Measurements from ENCODE around the gene NOD1. TPM values are rescaled to one million over a fixed set of nuclear protein-coding genes. Genes with fewer than 3 reads are reported as not detected.

Gene NOD1
- total RNA-seq, 1 donor from 2014 or later, result 0.82 TPM

DNA sequence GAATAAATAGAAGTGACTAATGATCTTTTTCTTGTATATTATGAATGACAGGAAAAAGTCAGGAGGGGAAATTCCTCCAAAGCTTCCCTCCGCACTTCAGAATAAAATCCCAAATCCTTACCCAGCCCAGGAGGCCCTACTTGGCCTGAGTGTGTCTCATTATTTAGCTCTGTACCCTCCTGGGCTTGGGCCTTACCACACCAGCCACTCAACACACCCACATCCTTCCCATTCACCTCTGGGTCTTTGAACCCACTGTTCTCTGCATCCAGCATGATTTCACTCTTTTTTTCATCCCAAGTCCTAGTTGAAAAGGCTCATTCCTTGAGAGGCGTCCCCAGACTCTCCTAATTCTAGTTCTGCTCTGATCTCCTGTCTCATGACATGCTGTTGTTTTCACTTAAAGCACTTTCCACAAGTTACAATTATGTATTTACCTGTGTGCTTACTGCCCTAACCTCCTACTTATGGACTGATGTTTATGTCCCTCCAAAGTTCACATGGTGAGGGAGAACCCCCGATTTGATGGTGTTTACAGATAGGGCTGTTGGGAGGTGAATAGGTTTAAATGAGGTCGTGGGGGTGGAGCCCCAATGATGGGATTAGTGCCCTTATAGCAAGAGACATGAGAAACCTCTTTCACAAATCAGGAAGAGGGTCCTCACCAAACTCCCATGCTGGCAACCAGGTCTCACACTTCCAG is 6.4 kb downstream of the NOD1 start:
- FAIRE-seq (no peak), DNase-seq (ENCODE audit: low spot score in 2 of 2) (no peak)

DNA sequence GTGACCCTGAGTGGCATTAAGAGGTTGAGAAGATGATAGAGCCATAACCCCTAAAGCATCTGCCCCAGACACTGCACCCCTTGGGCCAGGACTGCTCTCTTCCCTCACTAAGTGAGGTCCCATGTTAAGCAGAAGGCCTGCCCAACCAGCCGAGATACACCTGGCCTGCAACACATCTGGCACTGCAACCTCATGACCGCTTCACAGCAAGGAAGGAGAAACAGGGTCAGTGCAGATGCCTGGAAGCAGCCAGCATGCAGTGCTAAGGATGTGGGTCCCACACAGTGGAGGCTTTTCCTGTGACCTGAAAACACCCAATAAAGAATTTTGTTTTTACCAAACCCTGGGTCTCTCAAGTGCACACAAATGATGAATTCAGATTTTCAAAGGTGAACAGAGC is 7.4 kb downstream of the NOD1 start:
- no peak for DNase-seq (ENCODE audit: low spot score in 2 of 2)
- no peak for FAIRE-seq

DNA sequence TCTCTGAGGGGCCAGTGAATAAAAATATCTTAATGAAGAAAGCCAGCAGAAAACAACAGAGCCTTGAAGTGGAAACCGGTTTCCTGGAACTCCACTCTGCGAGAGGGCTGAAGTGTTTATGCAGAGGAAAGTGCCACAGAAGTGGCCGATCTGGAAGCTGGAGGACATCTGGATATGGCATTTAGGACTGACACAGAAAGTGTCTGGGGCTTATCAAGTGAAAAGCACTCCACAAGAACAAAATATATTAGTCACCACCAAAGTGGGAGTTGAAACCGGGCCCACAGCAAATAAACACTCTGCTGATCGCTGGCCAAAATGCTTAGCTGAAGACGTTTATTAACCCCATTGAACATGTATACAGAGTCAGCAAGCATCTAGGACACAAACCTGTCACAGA is 7.8 kb downstream of the NOD1 start:
- no peak for FAIRE-seq
- DNase-seq (ENCODE audit: low spot score in 2 of 2), result no peak

DNA sequence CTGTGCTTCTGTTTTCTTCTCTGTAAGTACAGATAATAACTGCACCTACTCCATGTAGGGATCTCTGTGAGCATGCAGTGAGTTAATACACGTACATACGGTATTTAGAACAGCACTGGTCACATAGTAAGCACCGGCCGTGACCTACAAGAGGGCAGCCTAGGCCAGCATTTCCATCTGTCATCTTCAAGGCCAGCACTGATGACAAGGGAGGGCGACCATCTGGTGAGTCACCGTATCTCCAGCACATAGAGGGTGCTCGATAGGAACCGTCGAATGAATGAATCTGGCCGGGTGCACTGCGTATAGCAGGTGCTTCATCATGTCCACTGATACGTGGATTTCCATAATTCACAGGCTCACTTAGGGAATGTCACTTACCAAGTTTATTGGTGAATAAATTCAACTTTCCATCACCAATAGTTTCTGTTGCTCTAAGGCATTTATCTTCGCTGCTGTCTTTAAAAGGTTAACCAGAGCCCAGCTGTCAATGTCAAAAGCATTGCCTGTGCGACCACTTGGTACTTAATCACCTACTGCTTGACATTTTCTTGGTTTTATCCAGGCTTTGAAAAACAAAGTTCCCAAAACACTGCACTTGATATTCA is 8.3 kb downstream of the NOD1 start:
- FAIRE-seq (no peak), DNase-seq (ENCODE audit: low spot score in 2 of 2) (no peak)

DNA sequence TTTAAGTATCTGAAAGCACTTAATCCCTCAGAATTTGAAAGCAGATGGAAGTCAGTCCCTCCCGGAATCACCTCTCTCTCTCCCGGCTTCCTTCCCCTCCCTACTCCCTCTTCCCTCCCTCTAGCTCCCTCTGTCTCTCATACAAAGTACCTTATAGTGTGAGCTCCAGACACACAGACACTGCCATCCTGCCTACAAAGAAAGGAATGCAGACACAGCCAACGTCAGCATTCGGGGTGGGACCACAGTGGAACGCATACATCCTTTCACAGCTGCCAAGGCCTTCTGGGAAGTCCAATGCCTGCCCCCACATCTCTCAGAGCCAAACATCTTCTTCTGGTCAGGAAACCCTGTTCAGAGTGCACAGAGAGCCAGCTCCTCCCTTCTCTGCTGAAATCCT is 9.3 kb downstream of the NOD1 start:
- no peak for DNase-seq (ENCODE audit: low spot score in 2 of 2)
- no peak for FAIRE-seq

DNA sequence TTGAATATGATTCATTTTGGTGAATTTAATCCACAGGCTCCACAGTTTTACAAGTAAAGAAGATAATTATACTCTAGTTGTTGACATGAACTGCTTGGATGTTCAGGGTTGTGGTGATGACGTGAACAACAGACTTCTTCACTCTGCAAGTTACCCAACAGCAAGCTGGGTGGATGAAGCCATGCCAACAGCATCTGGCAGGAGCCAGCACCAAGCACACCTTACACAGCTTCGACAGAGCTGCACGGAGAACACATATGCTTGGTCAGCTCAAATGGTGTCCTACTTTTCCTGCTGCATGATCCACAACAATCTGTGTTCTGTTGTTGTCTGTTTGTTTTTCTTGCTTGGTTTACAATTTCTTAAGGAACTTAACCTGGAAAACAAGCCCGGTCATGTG is 9.8 kb downstream of the NOD1 start:
- FAIRE-seq (no peak), DNase-seq (ENCODE audit: low spot score in 2 of 2) (no peak)

DNA sequence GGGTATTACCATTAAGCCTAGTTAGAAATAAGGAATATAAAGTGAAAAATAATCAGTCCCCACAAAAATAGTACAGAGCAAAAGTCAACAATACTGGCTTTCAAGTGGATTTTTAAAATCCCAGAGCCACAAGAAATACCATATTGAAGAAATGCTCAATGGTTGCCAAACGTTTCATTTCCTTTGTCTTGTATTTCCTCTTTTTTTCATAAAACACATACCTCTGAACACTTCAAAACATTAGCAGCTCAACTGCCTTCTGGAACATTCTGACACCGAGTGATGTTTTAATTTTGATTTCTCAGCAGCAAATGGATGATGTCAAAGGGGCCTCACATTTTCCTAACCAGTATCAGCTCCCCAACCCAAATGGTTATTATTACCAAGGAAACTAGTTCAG is 10.5 kb downstream of the NOD1 start:
- FAIRE-seq, result no peak
- DNase-seq (ENCODE audit: low spot score in 2 of 2), result no peak

DNA sequence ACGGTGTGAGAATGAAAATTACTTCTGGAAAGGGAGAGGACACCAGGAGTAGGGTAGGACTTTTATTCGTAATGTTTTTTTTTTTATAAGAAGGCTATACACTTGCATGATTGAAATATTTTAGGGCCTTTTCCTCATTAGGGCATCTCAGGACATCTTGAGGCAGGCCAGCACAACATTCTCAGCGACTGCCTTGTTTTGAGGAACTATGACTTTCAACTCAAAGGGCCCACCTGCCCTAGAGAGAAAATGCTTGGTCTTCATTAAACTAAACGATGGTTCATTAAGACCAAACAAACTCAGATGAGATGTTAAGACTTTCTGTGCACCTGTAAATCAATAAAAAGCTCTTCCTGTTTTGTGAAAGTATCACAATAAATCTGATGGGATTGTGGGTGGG is 11.3 kb downstream of the NOD1 start:
- no peak for FAIRE-seq
- no peak for DNase-seq (ENCODE audit: low spot score in 2 of 2)

DNA sequence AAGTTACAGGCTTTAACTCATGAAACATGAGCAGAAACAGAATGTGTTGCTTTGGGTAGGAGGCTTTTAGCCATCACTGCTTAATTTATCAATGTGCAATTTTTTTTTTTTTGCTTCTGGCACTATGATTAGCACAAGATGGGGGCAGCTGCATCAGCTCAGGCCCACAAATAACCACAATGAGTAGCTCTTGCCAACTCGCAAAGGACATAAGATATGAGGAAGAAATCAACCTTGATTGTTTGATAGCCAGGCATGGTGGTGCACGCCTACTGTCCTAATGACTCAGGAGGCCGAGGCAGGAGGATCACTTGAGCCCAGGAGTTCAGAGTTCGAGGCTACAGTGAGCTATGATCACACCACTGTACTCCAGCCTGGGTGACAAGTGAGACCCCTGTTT is 12.3 kb downstream of the NOD1 start:
- DNase-seq (ENCODE audit: low spot score in 2 of 2), result no peak
- FAIRE-seq, result no peak

DNA sequence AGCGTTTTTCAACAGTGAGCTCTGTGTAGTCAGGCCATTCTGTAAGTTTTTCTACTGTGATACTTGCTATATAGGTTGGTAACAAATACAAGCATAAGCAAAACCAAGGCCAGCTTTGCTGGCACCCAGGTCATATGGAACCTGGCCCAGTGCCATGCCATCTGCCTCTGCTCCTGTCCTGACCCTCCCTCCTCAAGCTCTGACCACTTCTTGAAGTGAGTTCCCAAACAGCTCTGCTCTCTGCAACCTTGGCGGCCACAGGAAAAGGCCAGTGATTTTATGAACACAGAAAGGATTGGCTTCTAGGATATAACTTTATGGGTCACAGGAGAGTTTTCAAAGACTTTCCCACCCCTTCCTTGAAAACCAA is 12.8 kb downstream of the NOD1 start:
- DNase-seq (ENCODE audit: low spot score in 2 of 2) (no peak), FAIRE-seq (no peak)

DNA sequence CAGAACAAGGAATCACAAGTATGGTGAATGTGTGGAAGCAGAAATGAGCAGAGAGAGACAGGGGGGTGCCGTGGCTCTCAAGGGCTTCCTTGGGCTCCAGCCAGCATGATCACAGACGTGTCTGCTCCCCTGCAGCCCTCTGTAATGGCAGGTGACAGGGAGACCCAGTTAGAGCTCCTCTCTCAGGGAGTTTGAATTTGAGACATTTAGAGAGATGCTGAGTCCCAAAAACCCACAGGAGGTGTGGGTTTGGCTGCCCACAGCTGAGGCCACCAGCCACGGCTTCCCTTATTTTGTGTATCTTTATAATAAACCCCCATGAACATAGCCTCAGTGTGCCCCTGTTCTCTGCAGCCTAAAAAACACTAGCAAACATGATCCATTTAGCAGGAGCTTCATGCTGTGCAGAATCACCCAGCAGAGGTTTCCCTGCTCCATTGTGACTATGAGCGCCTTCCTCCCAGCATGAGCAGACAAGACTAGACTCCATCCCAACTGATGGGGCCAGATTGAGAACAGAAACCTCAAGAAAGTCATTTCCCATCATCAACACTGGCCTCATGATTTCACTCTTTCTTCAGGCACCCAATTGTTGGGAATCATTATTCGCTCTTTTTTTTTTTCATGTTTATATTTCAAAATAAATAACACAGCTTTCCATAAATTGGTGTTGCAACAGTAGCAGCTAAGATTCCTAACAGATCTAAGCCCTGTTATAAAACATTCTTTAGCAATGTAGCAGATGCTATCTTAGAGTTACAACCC is 13.4 kb downstream of the NOD1 start:
- FAIRE-seq, result no peak
- DNase-seq (ENCODE audit: low spot score in 2 of 2), result no peak

DNA sequence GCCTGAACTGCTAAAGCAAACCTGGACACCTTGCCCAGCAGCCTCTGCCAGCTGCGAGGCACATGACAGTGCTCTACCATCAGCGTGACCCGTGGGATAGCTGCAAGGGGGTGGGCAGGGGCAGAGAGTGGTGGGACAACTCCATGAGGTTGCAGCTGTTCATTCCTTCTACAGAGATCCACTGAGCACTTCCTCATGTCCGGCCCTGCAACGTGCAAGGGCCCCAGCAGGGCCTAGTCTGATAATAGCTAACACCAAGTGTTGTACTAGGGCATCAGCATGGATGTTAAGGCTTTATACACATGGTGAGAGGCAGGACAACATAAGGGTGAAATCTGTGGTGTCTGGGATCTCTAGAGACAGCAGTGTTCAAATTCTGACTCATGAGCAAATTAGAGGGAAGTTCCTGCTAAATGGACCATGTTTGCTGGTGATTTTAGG is 14.3 kb downstream of the NOD1 start:
- DNase-seq (ENCODE audit: low spot score in 2 of 2) (no peak), FAIRE-seq (no peak)

DNA sequence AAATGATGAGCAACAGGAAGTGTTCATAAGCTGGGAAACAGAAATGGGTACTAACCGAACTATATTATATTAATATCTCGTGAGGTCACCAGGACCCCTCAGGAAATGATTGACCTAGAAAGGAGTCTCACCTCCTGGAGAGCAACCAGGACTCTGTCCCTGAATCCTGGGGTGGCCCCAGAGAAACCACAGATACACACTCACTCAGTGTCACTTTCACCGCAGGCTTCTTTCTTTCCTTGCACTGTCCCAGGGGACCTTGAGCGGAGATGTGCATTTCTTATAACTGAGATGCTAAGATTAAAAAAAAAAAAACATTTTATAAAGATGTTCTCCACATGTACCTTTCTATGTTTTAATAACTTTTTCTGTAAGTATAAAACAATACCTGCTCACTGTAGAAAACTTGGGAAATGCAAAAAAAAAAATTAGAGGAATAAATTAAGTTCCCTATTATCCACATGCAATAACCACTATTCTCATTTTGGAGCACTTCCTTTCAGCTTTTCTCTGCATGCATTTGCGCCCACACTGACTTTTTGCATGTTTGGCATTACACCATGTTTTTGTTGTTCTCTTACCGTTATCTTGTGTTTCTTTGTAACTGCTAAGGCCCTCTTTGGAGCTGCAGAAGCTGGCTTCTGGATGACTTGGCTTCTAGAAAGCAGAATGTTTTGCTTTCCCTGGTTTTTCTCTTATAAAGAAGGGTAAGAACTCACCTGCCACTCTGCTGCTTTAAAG is 15.0 kb downstream of the NOD1 start:
- no peak for DNase-seq (ENCODE audit: low spot score in 2 of 2)
- FAIRE-seq, result no peak

DNA sequence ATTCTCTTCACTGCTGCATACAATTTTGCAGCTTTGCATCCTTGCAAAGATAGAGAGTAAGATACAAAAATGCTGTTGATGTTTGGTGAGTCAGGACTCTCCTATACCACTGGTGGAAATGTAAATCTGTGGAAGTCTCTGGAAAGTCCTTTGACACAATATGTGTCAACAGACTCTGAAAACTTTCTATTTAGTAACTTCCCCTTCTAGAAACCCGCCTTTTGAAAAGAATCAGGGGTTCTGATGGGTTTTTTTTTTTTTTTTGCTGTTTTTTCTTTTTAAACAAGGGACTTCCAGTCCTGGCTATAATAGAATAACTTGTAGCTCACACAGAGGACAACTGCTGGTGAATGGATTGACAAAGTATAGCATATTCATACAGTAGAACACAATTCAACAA is 16.4 kb downstream of the NOD1 start:
- DNase-seq (ENCODE audit: low spot score in 2 of 2), result no peak
- FAIRE-seq, result no peak

DNA sequence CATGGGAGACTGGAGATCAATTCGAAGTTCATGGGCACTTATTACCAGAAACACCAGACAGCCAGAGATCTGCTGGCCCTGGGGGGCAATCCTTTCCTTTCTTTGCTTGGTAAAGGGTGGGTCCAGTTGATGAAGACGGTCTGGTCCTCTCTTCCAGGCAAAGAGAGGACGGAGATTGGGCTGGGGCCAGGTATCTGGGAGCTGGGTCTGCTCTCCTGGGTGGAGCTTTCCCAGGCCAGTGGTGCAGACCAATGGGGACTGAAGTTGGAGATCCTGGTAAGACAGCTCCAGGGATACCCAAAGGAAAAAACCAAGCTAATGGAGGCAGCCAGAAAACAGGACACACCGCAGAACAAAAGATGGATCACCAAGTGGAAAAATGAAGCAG is 18.3 kb downstream of the NOD1 start:
- DNase-seq (ENCODE audit: low spot score in 2 of 2), result no peak
- no peak for FAIRE-seq

DNA sequence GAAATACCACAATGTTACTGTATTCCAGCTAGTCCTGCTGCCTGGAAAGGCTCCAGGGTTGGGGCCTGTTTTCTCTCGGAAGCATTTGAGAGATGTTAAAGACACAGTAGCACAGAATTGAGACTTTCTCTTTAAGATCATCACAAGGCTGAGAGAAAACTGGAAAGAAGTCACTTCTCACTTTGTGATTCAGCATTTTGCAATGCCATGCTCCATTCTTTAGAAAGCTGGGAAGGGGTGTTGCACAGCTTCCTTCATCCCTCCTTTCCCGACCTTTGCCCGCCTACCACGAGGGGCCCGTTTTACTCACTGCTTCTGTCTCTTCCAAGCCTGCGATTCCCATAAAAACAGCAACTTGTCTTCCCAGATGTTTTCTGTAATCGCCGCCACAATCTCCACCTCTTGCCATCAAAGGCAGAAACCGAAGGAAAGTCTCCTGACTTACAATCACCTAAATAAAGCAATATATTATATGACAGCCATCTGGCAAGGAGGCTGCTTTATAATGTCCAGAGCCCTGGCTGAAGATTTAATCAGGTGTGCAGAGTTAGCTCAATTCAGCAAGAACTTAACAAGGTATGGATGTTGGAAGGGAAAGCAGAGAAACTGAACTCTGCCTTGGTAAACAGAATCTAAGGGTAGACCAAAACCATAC is 18.9 kb downstream of the NOD1 start:
- no peak for FAIRE-seq
- DNase-seq (ENCODE audit: low spot score in 2 of 2), result no peak

DNA sequence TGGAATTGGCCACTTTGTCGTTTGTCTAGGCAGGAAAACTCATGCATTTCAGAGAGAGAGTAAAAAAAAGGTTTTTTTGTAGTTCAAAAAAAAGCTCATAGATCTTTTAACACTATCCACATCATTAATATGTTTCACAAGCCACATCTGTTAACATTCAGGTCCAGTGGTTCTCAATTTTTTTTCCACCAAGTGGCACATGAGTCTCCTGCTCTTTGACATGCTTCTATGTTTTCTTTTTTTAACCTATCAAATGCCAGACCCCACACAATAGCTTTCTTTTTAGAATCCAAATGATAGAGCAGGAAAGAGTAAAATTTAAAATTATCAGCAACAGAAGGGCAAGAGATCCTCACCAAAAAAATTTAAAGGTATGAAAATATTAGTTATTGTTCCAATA is 20.3 kb downstream of the NOD1 start:
- FAIRE-seq (no peak), DNase-seq (ENCODE audit: low spot score in 2 of 2) (no peak)

DNA sequence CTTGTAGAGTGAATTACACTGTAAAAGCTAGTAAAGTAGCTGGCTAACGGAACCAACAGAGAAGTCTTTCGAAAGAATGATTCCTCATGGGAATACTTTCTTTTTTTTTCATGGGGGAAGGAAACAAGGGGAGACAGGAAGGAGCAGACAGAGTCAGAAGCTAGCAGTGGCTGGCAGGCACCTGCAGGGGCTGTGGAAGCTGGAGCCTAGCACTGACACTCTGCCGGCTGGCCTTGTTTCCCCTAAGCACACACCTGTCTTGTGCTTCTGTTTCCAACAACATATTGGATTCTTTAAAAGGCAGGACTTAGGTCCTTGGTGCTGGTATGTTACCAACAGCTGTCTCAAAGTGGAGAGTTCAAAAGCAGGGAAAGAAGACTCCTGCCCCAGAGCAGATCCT is 24.7 kb downstream of the NOD1 start:
- DNase-seq (ENCODE audit: low spot score in 2 of 2) (no peak), FAIRE-seq (no peak)

DNA sequence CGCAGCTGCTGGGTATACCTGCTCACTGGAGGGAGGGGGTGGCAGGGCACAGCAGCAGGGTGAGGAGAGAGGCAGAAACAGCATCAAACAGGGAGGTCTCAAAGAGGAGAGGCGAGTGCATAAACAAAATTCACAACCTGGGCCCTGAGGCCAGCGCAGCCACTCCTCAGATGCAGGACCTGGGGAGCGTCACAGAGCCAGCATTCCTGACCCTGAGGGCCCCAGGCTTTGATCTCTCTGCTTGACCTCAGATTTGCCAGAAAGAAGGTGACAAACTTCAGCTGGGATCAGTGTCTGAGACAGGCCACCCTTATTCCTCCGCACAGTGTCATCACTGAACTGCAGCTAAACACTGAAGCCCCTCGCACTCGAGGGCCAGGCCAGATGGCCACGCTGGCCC is 25.6 kb downstream of the NOD1 start:
- no peak for FAIRE-seq
- DNase-seq (ENCODE audit: low spot score in 2 of 2), result no peak

DNA sequence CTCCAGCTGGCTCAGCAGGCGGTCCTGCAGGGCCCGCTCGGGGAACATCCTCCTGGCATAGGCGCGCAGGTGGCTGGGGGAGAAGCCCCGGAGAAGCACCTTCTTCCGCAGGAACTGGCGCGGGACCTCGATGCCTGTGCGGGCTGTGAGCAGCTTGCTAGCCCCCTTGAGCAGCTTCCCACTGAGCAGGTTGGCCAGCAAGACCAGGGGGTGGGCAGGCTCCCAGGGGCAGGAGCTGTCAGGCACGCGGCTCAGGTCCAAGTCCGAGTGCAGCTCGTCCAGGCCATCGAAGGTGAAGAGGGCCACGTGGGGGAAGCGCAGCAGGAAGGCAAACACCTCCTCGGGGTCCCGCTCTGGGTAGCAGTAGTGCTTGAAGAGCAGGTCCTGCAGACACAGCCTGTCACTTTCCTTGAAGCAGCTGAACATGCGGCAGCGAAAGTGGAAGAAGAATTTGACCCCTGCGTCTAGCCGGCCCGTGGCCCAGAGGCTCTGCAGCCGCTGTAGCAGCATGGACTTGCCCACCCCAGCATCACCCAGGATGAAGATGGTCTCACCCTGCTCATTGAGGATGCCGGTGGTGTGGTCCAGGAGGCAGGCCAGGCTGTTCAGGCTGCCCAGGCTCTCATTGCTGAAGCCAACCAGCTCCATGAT is 26.2 kb downstream of the NOD1 start:
- FAIRE-seq (no peak), DNase-seq (ENCODE audit: low spot score in 2 of 2) (no peak)

Measured in frontal cortex (tissue), 4 donors.